Activated T-cell treated with anti-CD3 and anti-CD28 coated beads, Interleukin-2, amount 50 U/mL, for 4 hours (primary cell): Measurements from ENCODE around the gene COL18A1. TPM values are rescaled to one million over a fixed set of nuclear protein-coding genes. Genes with fewer than 3 reads are reported as not detected.

Source experiments
- ATAC-seq, 2 donors: fragments of 200-7000 bp; cut with Tn5 transposase; one replicate each; pipeline ENCODE4 v1.10.0; 2021
- DNase-seq: peaks from one replicate; pipeline ENCODE4 v3.0.0-alpha.2; 2020
- H3K27me3 Mint-ChIP-seq: one replicate; pipeline ENCODE4 v1.8.0; 2021; ENCODE audit warnings: low read depth, mixed read lengths
- H3K36me3 Mint-ChIP-seq: one replicate; pipeline ENCODE4 v1.8.0; 2022; ENCODE audit warnings: mixed read lengths; ENCODE audit not compliant: insufficient read depth
- H3K4me1 Mint-ChIP-seq: one replicate; pipeline ENCODE4 v1.8.0; 2021; ENCODE audit warnings: low read depth, mixed read lengths
- H3K4me3 Mint-ChIP-seq: one replicate; pipeline ENCODE4 v1.8.0; 2021; ENCODE audit warnings: mild to moderate bottlenecking, moderate library complexity, mixed read lengths
- H3K9me3 Mint-ChIP-seq: one replicate; pipeline ENCODE4 v1.8.0; 2021; ENCODE audit warnings: mixed read lengths
- total RNA-seq, 3 donors: library from RNA; stranded (reverse); gene quantifications; one replicate each; pipeline ENCODE4 v1.2.1, GENCODE V29; 2021

The COL18A1 gene
- total RNA-seq, 3 donors from 2014 or later = 15.0 to 19.9 (median 15.4) TPM

- H3K9me3 Mint-ChIP-seq = no peaks in the 10 kb centered on the region
- DNase-seq (no peak), ATAC-seq (no peak)
- peaks cover 1% of the 10 kb centered on the region for H3K36me3 Mint-ChIP-seq
- no peaks in the 10 kb centered on the region for H3K27me3 Mint-ChIP-seq
- no peaks in the 10 kb centered on the region for H3K4me1 Mint-ChIP-seq
- H3K4me3 Mint-ChIP-seq = no peak overlapping the region
These were observed 106.0 kb downstream of the COL18A1 start for GRCh38 chr21:45511007-45511406.

GRCh38 chr21:45511661-45512431 lies 106.9 kb downstream of the COL18A1 start:
- Mint-ChIP-seq H3K9me3 (no peaks in the 10 kb centered on the region), H3K27me3 (no peaks in the 10 kb centered on the region), H3K36me3 (peaks cover 1% of the 10 kb centered on the region), H3K4me3 (no peak overlapping the region), H3K4me1 (no peaks in the 10 kb centered on the region)
- ATAC-seq = no peak
- DNase-seq = no peak

- H3K27me3 Mint-ChIP-seq = no peaks in the 10 kb centered on the region
- H3K9me3 Mint-ChIP-seq = no peaks in the 10 kb centered on the region
- H3K36me3 Mint-ChIP-seq = peaks cover 5% of the 10 kb centered on the region
- H3K4me1 Mint-ChIP-seq = no peaks in the 10 kb centered on the region
- ATAC-seq (no peak), DNase-seq (no peak)
- H3K4me3 Mint-ChIP-seq = no peak overlapping the region
These were observed 107.6 kb downstream of the COL18A1 start for GRCh38 chr21:45512626-45513002.

GRCh38 chr21:45513003-45513717 lies 108.2 kb downstream of the COL18A1 start:
- no peak for ATAC-seq
- peaks cover 10% of the 10 kb centered on the region for H3K36me3 Mint-ChIP-seq
- peaks cover 5% of the 10 kb centered on the region for H3K4me1 Mint-ChIP-seq
- no peaks in the 10 kb centered on the region for H3K27me3 Mint-ChIP-seq
- no peak for DNase-seq
- H3K4me3 Mint-ChIP-seq = no peak overlapping the region
- H3K9me3 Mint-ChIP-seq = peaks cover 5% of the 10 kb centered on the region

GRCh38 chr21:45513741-45514310 lies 108.9 kb downstream of the COL18A1 start:
- Mint-ChIP-seq H3K9me3 (peaks cover 12% of the 10 kb centered on the region), H3K4me3 (no peak overlapping the region), H3K4me1 (peaks cover 6% of the 10 kb centered on the region), H3K36me3 (peaks cover 17% of the 10 kb centered on the region), H3K27me3 (no peaks in the 10 kb centered on the region)
- ATAC-seq (no peak), DNase-seq (no peak)

- H3K9me3 Mint-ChIP-seq = peaks cover 18% of the 10 kb centered on the region
- DNase-seq = no peak
- ATAC-seq = no peak
- H3K27me3 Mint-ChIP-seq = no peaks in the 10 kb centered on the region
- H3K4me3 Mint-ChIP-seq = no peak overlapping the region
- H3K4me1 Mint-ChIP-seq = peaks cover 6% of the 10 kb centered on the region
- peaks cover 23% of the 10 kb centered on the region for H3K36me3 Mint-ChIP-seq
These were observed 109.5 kb downstream of the COL18A1 start for GRCh38 chr21:45514311-45515021.

GRCh38 chr21:45515241-45516061 lies 110.5 kb downstream of the COL18A1 start:
- H3K4me1 Mint-ChIP-seq = peaks cover 6% of the 10 kb centered on the region
- DNase-seq = no peak
- peaks cover 33% of the 10 kb centered on the region for H3K36me3 Mint-ChIP-seq
- H3K27me3 Mint-ChIP-seq = no peaks in the 10 kb centered on the region
- no peak for ATAC-seq
- peaks cover 26% of the 10 kb centered on the region for H3K9me3 Mint-ChIP-seq
- H3K4me3 Mint-ChIP-seq = no peak overlapping the region

- peaks cover 39% of the 10 kb centered on the region for H3K36me3 Mint-ChIP-seq
- H3K4me1 Mint-ChIP-seq = peaks cover 6% of the 10 kb centered on the region
- H3K27me3 Mint-ChIP-seq = no peaks in the 10 kb centered on the region
- DNase-seq = no peak
- peaks cover 27% of the 10 kb centered on the region for H3K9me3 Mint-ChIP-seq
- ATAC-seq = no peak
- no peak overlapping the region for H3K4me3 Mint-ChIP-seq
These were observed 111.2 kb downstream of the COL18A1 start for GRCh38 chr21:45516071-45516670.

GRCh38 chr21:45516671-45517151 lies 111.7 kb downstream of the COL18A1 start:
- H3K27me3 Mint-ChIP-seq = no peaks in the 10 kb centered on the region
- H3K4me1 Mint-ChIP-seq = peaks cover 6% of the 10 kb centered on the region
- no peak overlapping the region for H3K4me3 Mint-ChIP-seq
- ATAC-seq (no peak), DNase-seq (no peak)
- H3K9me3 Mint-ChIP-seq = peaks cover 33% of the 10 kb centered on the region
- H3K36me3 Mint-ChIP-seq = peaks cover 44% of the 10 kb centered on the region

- Mint-ChIP-seq H3K36me3 (peaks cover 52% of the 10 kb centered on the region), H3K27me3 (no peaks in the 10 kb centered on the region), H3K9me3 (peaks cover 35% of the 10 kb centered on the region), H3K4me3 (no peak overlapping the region), H3K4me1 (peaks cover 6% of the 10 kb centered on the region)
- no peak for ATAC-seq
- DNase-seq = no peak
These were observed 112.5 kb downstream of the COL18A1 start for GRCh38 chr21:45517249-45518065.

GRCh38 chr21:45518742-45519141 lies 113.8 kb downstream of the COL18A1 start:
- DNase-seq = no peak
- Mint-ChIP-seq H3K4me3 (no peak overlapping the region), H3K9me3 (peaks cover 35% of the 10 kb centered on the region), H3K4me1 (peaks cover 6% of the 10 kb centered on the region), H3K27me3 (no peaks in the 10 kb centered on the region), H3K36me3 (peaks cover 58% of the 10 kb centered on the region)
- ATAC-seq = no peak

GRCh38 chr21:45519182-45519581 lies 114.2 kb downstream of the COL18A1 start:
- Mint-ChIP-seq H3K9me3 (peaks cover 35% of the 10 kb centered on the region), H3K4me1 (peaks cover 6% of the 10 kb centered on the region), H3K4me3 (no peak overlapping the region), H3K36me3 (peaks cover 56% of the 10 kb centered on the region), H3K27me3 (no peaks in the 10 kb centered on the region)
- ATAC-seq = no peak
- no peak for DNase-seq

- Mint-ChIP-seq H3K9me3 (peaks cover 35% of the 10 kb centered on the region), H3K4me1 (peaks cover 6% of the 10 kb centered on the region), H3K4me3 (no peak overlapping the region), H3K36me3 (peaks cover 56% of the 10 kb centered on the region), H3K27me3 (no peaks in the 10 kb centered on the region)
- no peak for ATAC-seq
- no peak for DNase-seq
These were observed 116.3 kb downstream of the COL18A1 start for GRCh38 chr21:45521241-45521640.
